Measurements from ENCODE around the gene PSMB2.

The PSMB2 gene

GRCh38 chr1:35575416-35575958 is 65.8 kb downstream of the PSMB2 start:
- TF ChIP-seq CTCF (conservative IDR thresholded peaks at IDR 0.05; ENCODE audit: control insufficient read depth, insufficient read depth, low read depth, low read length) = no peak
- no peak overlapping the region for H3K4me3 ChIP-seq (ENCODE audit: control insufficient read depth, low read depth, low read length)
- DNase-seq (ENCODE audit: low read depth) = no peak

- TF ChIP-seq CTCF (conservative IDR thresholded peaks at IDR 0.05; ENCODE audit: control insufficient read depth, insufficient read depth, low read depth, low read length) = no peak
- DNase-seq (ENCODE audit: low read depth) = no peak
Measured at GRCh38 chr1:35574655-35575415, 66.5 kb downstream of the PSMB2 start.

GRCh38 chr1:35574125-35574654 is 67.1 kb downstream of the PSMB2 start:
- no peak overlapping the region for H3K4me3 ChIP-seq (ENCODE audit: control insufficient read depth, low read depth, low read length)
- DNase-seq (ENCODE audit: low read depth) = no peak
- no peak for TF ChIP-seq CTCF (conservative IDR thresholded peaks at IDR 0.05; ENCODE audit: control insufficient read depth, insufficient read depth, low read depth, low read length)

More at GRCh38 chr1:35574655-35575415, 66.5 kb downstream of the PSMB2 start:
- H3K4me3 ChIP-seq (ENCODE audit: control insufficient read depth, low read depth, low read length) = no peak overlapping the region

GRCh38 chr1:35573198-35574124 is 67.9 kb downstream of the PSMB2 start, which contains the start of gene TFAP2E:
Gene TFAP2E (plus strand): TSS chr1:35573314. CDS start chr1:35573578, 264 bp downstream.
- DNase-seq (ENCODE audit: low read depth) = peak; percentile 20
- TF ChIP-seq CTCF (conservative IDR thresholded peaks at IDR 0.05; ENCODE audit: control insufficient read depth, insufficient read depth, low read depth, low read length) = no peak
- peak within 1 kb of the TSS; percentile 47 for H3K4me3 ChIP-seq (ENCODE audit: control insufficient read depth, low read depth, low read length)

GRCh38 chr1:35572296-35572695 is 69.0 kb downstream of the PSMB2 start:
- no peak for TF ChIP-seq CTCF (conservative IDR thresholded peaks at IDR 0.05; ENCODE audit: control insufficient read depth, insufficient read depth, low read depth, low read length)
- no peak overlapping the region for H3K4me3 ChIP-seq (ENCODE audit: control insufficient read depth, low read depth, low read length)
- no peak for DNase-seq (ENCODE audit: low read depth)

- TF ChIP-seq CTCF (conservative IDR thresholded peaks at IDR 0.05; ENCODE audit: control insufficient read depth, insufficient read depth, low read depth, low read length) = no peak
- DNase-seq (ENCODE audit: low read depth) = no peak
- no peak overlapping the region for H3K4me3 ChIP-seq (ENCODE audit: control insufficient read depth, low read depth, low read length)
Measured at GRCh38 chr1:35571263-35571662, 70.1 kb downstream of the PSMB2 start.

Data from fibroblast of mammary gland (primary cell).